GM12864 (cell line): Measurements from ENCODE around the gene PDE6D.
"Not testable (repeated sequence)": the region's sequence is repeated elsewhere in the genome, so short reads cannot be mapped to it uniquely, and the experiment has no call there.

Source experiments
- DNase-seq: peaks from one replicate; pipeline ENCODE4 v3.0.0-alpha.2; 2011; ENCODE audit warnings: low read depth
- H3K4me3 ChIP-seq: 2 replicates; pipeline ENCODE4 v1.5.1; 2011; ENCODE audit warnings: mild to moderate bottlenecking, low read depth, low read length, control low read depth
- CTCF ChIP-seq: IDR thresholded peaks from 2 replicates; pipeline ENCODE4 v1.5.1; 2011; ENCODE audit warnings: low read depth, mild to moderate bottlenecking, moderate library complexity, low read length, control low read depth, inconsistent platforms; ENCODE audit errors: missing control alignments

Gene PDE6D

GRCh38 chr2:231713730-231714638, 67.1 kb downstream of the PDE6D start:
- DNase-seq, result peak; percentile 70
- H3K4me3 ChIP-seq, result no peak overlapping the region
- TF ChIP-seq CTCF, result peak; percentile 96

GRCh38 chr2:231713406-231713729, 67.7 kb downstream of the PDE6D start:
- not testable (repeated sequence) for DNase-seq, H3K4me3 ChIP-seq

GRCh38 chr2:231712451-231713021, 68.5 kb downstream of the PDE6D start:
- peak overlapping the region; percentile 93 for H3K4me3 ChIP-seq
- not testable (repeated sequence) for DNase-seq

- no peak for TF ChIP-seq CTCF
- DNase-seq, result no peak
- peak overlapping the region; percentile 93 for H3K4me3 ChIP-seq
Measured at GRCh38 chr2:231711677-231712450, 69.2 kb downstream of the PDE6D start.

GRCh38 chr2:231710799-231711676, 70.0 kb downstream of the PDE6D start:
- no peak for TF ChIP-seq CTCF
- no peak for DNase-seq

GRCh38 chr2:231709981-231710798, 70.9 kb downstream of the PDE6D start:
- no peak for DNase-seq
- peak; percentile 81 for TF ChIP-seq CTCF
- H3K4me3 ChIP-seq, result peak overlapping the region; percentile 93

More at GRCh38 chr2:231710799-231711676, 70.0 kb downstream of the PDE6D start:
- H3K4me3 ChIP-seq, result peak overlapping the region; percentile 93

- peak overlapping the region; percentile 93 for H3K4me3 ChIP-seq
- no peak for DNase-seq
- TF ChIP-seq CTCF, result no peak
Measured at GRCh38 chr2:231709636-231709980, 71.5 kb downstream of the PDE6D start.
